H1 (cell line): ENCODE data around the gene SGSM1. TPM values are rescaled to one million over a fixed set of nuclear protein-coding genes. Genes with fewer than 3 reads are reported as not detected.

Source experiments
- CTCF ChIA-PET: fragments of 300-600 bp; sonication (Branson Sonifier 250); formaldehyde crosslinking; loops from one replicate; lab custom pipeline; 2021; ENCODE audit not compliant: partially characterized antibody; lab: Charles Lee
- POLR2A ChIA-PET: fragments of 300-600 bp; sonication (Branson Sonifier 250); formaldehyde crosslinking; loops from one replicate; lab custom pipeline; 2021; ENCODE audit warnings: inconsistent platforms; ENCODE audit not compliant: partially characterized antibody; lab: Charles Lee
- DNase-seq, 2 experiments: peaks; one replicate each; pipeline versions ENCODE4 v3.0.0 to v3.0.0-alpha.2; 2010 to 2022; ENCODE audit warnings: low spot score in 2 of 2, low read depth in 1 of 2, mixed read lengths in 1 of 2
- FAIRE-seq: peaks from 2 replicates; lab custom pipeline; 2011; peaks lifted over from hg19 to GRCh38; lab: Jason Lieb, UNC
- H2AFZ ChIP-seq: 2 replicates; pipeline ENCODE4 v1.8.1; 2012; ENCODE audit warnings: low read length, inconsistent platforms
- H2AK5ac ChIP-seq: 2 replicates; pipeline ENCODE4 v1.6.1; 2013; ENCODE audit warnings: low read depth, low read length
- H2BK120ac ChIP-seq: replicated peaks from 2 replicates; pipeline ENCODE3; 2013; ENCODE audit warnings: low read depth, low read length, inconsistent platforms
- H2BK12ac ChIP-seq: 2 replicates; pipeline ENCODE4 v1.6.1; 2013; ENCODE audit warnings: low read depth, low read length
- H2BK15ac ChIP-seq: 2 replicates; pipeline ENCODE4 v1.6.1; 2013; ENCODE audit warnings: low read length
- H2BK20ac ChIP-seq: 2 replicates; pipeline ENCODE4 v1.6.1; 2013; ENCODE audit warnings: low read length
- H2BK5ac ChIP-seq: 2 replicates; pipeline ENCODE4 v1.6.1; 2013; ENCODE audit warnings: low read depth, low read length
- H3K14ac ChIP-seq: 2 replicates; pipeline ENCODE4 v1.6.1; 2013; ENCODE audit warnings: inconsistent platforms; ENCODE audit not compliant: insufficient read length
- H3K18ac ChIP-seq: 2 replicates; pipeline ENCODE4 v1.6.1; 2013; ENCODE audit warnings: low read length; ENCODE audit errors: extremely low read depth
- H3K23ac ChIP-seq: 2 replicates; pipeline ENCODE4 v1.6.1; 2013; ENCODE audit warnings: inconsistent platforms; ENCODE audit not compliant: insufficient read length
- H3K23me2 ChIP-seq: 2 replicates; pipeline ENCODE4 v1.6.1; 2013; ENCODE audit warnings: low read depth, low read length
- H3K27ac ChIP-seq: 2 replicates; pipeline ENCODE4 v1.6.1; 2011; ENCODE audit warnings: low read depth, low read length, inconsistent platforms
- H3K27me3 ChIP-seq, 4 experiments: replicated peaks in 1 of 4; 1 replicate in 1 of 4; 2 replicates in 3 of 4; pipeline versions ENCODE4 v1.6.1 to v1.8.1; 2011 to 2013; ENCODE audit warnings: low read length in 3 of 4, mild to moderate bottlenecking in 3 of 4, inconsistent platforms in 2 of 4, mixed read lengths in 2 of 4, moderate library complexity in 1 of 4; ENCODE audit not compliant: control insufficient read depth in 3 of 4, insufficient read depth in 3 of 4; ENCODE audit errors: extremely low read depth in 1 of 4
- H3K36me3 ChIP-seq, 4 experiments: 2 replicates each; pipeline versions ENCODE4 v1.6.1 to v1.8.1; 2011 to 2013; ENCODE audit warnings: mild to moderate bottlenecking in 4 of 4, low read length in 3 of 4, moderate library complexity in 2 of 4, control low read depth in 1 of 4, inconsistent platforms in 1 of 4; ENCODE audit not compliant: insufficient read depth in 4 of 4, control insufficient read depth in 2 of 4
- H3K4ac ChIP-seq: replicated peaks from 2 replicates; pipeline ENCODE3; 2013; ENCODE audit warnings: low read length, low read depth, mixed read lengths, inconsistent platforms; ENCODE audit not compliant: insufficient read length
- H3K4me1 ChIP-seq, 4 experiments: replicated peaks in 1 of 4; 1 replicate in 1 of 4; 2 replicates in 3 of 4; pipeline versions ENCODE4 v1.6.1 to v1.8.1; 2011 to 2013; ENCODE audit warnings: low read length in 3 of 4, inconsistent platforms in 2 of 4, mixed read lengths in 1 of 4; ENCODE audit not compliant: insufficient read depth in 4 of 4, control insufficient read depth in 3 of 4
- H3K4me2 ChIP-seq, 2 experiments: 2 replicates each; pipeline versions ENCODE4 v1.6.1 to v1.8.1; 2011 to 2013; ENCODE audit warnings: low read depth in 2 of 2, low read length in 2 of 2, control low read depth in 1 of 2, inconsistent platforms in 1 of 2, mild to moderate bottlenecking in 1 of 2; ENCODE audit not compliant: insufficient read depth in 1 of 2
- H3K4me3 ChIP-seq, 4 experiments: fragments of 200-600, 300-600 bp in 1 of 4; sonication (generic), shearing (Covaris generic), sonication (Bioruptor Twin) in 1 of 4; 2 replicates each; pipeline versions ENCODE4 v1.5.1 to v1.8.1; 2011 to 2016; ENCODE audit warnings: low read length in 4 of 4, low read depth in 3 of 4, control low read depth in 2 of 4, inconsistent platforms in 2 of 4, mild to moderate bottlenecking in 2 of 4, mixed read lengths in 1 of 4, moderate library complexity in 1 of 4; ENCODE audit not compliant: insufficient read depth in 2 of 4; ENCODE audit errors: extremely low read depth in 1 of 4
- H3K56ac ChIP-seq: replicated peaks from 2 replicates; pipeline ENCODE3; 2013; ENCODE audit warnings: low read depth, mild to moderate bottlenecking, mixed read lengths, low read length, inconsistent platforms; ENCODE audit not compliant: insufficient read length
- H3K79me1 ChIP-seq: 2 replicates; pipeline ENCODE4 v1.6.1; 2013; ENCODE audit warnings: low read depth, low read length, control low read depth
- H3K79me2 ChIP-seq, 2 experiments: 2 replicates each; pipeline versions ENCODE4 v1.6.1 to v1.8.1; 2012 to 2013; ENCODE audit warnings: low read length in 2 of 2, mild to moderate bottlenecking in 2 of 2, inconsistent platforms in 1 of 2; ENCODE audit not compliant: insufficient read depth in 2 of 2, control insufficient read depth in 1 of 2
- H3K9ac ChIP-seq, 4 experiments: replicated peaks in 1 of 4; 1 replicate in 1 of 4; 2 replicates in 3 of 4; pipeline versions ENCODE4 v1.6.1 to v1.8.1; 2011 to 2013; ENCODE audit warnings: low read depth in 3 of 4, low read length in 3 of 4, control low read depth in 2 of 4, mild to moderate bottlenecking in 2 of 4, moderate library complexity in 2 of 4, inconsistent platforms in 1 of 4; ENCODE audit errors: extremely low read depth in 1 of 4
- H3K9me3 ChIP-seq, 2 experiments: 2 replicates each; pipeline versions ENCODE4 v1.6.1 to v1.8.1; 2012 to 2013; ENCODE audit warnings: mild to moderate bottlenecking in 2 of 2, moderate library complexity in 2 of 2, control low read depth in 1 of 2, inconsistent platforms in 1 of 2, low read depth in 1 of 2, low read length in 1 of 2, mixed read lengths in 1 of 2; ENCODE audit not compliant: insufficient read depth in 2 of 2
- H4K20me1 ChIP-seq, 2 experiments: replicated peaks in 1 of 2; 2 replicates each; pipeline versions ENCODE3 to v1.8.1; 2011 to 2013; ENCODE audit warnings: inconsistent platforms in 2 of 2, low read length in 2 of 2, mild to moderate bottlenecking in 1 of 2; ENCODE audit not compliant: insufficient read depth in 2 of 2, control insufficient read depth in 1 of 2
- H4K5ac ChIP-seq: 2 replicates; pipeline ENCODE4 v1.6.1; 2013; ENCODE audit warnings: low read length, low read depth, mixed read lengths, inconsistent platforms; ENCODE audit not compliant: insufficient read length
- H4K8ac ChIP-seq: 2 replicates; pipeline ENCODE4 v1.8.0; 2013; ENCODE audit warnings: mild to moderate bottlenecking, moderate library complexity, low read length, inconsistent platforms; ENCODE audit not compliant: insufficient read depth; ENCODE audit errors: extremely low read depth
- H4K91ac ChIP-seq: replicated peaks from 2 replicates; pipeline ENCODE3; 2013; ENCODE audit warnings: low read length, mixed read lengths, inconsistent platforms; ENCODE audit not compliant: insufficient read length
- EP300 ChIP-seq, 2 experiments: IDR thresholded peaks; 1 replicate in 1 of 2; 2 replicates in 1 of 2; pipeline ENCODE4 v1.6.1; 2011 to 2012; ENCODE audit warnings: low read depth in 2 of 2, low read length in 2 of 2, mild to moderate bottlenecking in 2 of 2, borderline replicate concordance in 1 of 2, inconsistent platforms in 1 of 2, moderate library complexity in 1 of 2
- KDM1A ChIP-seq: fragments of 200-600, 300-600 bp; sonication (generic); IDR thresholded peaks from 2 replicates; pipeline ENCODE4 v1.7.1; 2016; ENCODE audit warnings: mild to moderate bottlenecking, low read length, borderline replicate concordance
- MAX ChIP-seq: IDR thresholded peaks from 2 replicates; pipeline ENCODE4 v1.6.1; 2012; ENCODE audit warnings: inconsistent platforms
- SP1 ChIP-seq: IDR thresholded peaks from 2 replicates; pipeline ENCODE4 v1.6.1; 2011; ENCODE audit warnings: low read depth, low read length
- TAF1 ChIP-seq: IDR thresholded peaks from 2 replicates; pipeline ENCODE4 v1.6.1; 2011; ENCODE audit warnings: mild to moderate bottlenecking, low read depth, low read length
- TCF12 ChIP-seq: IDR thresholded peaks from 2 replicates; pipeline ENCODE4 v1.6.1; 2011; ENCODE audit warnings: low read depth, mild to moderate bottlenecking, low read length
- TEAD4 ChIP-seq: IDR thresholded peaks from 2 replicates; pipeline ENCODE4 v1.6.1; 2012; ENCODE audit warnings: low read depth, low read length, inconsistent platforms, mixed read lengths
- USF2 ChIP-seq: IDR thresholded peaks from 2 replicates; pipeline ENCODE4 v1.6.1; 2011; ENCODE audit warnings: low read length, improper control_type of control experiment
- YY1 ChIP-seq: IDR thresholded peaks from 2 replicates; pipeline ENCODE4 v1.6.1; 2011; ENCODE audit warnings: low read depth, mild to moderate bottlenecking, low read length
- WGBS, 2 experiments: shearing (Covaris generic) in 1 of 2; methylation state at CpG; one replicate each; pipeline versions ENCODE4 v1.1.6 to v1.1.7; 2013 to 2015; ENCODE audit warnings: low lambda C conversion rate in 2 of 2, mixed read lengths in 2 of 2, inconsistent platforms in 1 of 2, low coverage in 1 of 2, missing lambda C conversion rate in 1 of 2; ENCODE audit not compliant: insufficient replicate concordance in 2 of 2, insufficient coverage in 1 of 2, insufficient read length in 1 of 2; ENCODE audit errors: extremely low coverage in 1 of 2, missing lambda C conversion rate in 1 of 2; 5-methylcytosine and 5-hydroxymethylcytosine counted together
- polyA plus RNA-seq, 7 experiments: library from polyadenylated mRNA; depleted of rRNA in 3 of 7; stranded (reverse) in 5 of 7; unstranded in 2 of 7; fragments of >200 nt in 5 of 7; fragments of 200-250 nt in 2 of 7; gene quantifications; 1 replicate in 5 of 7; 2 replicates in 1 of 7; 4 replicates in 1 of 7; pipeline versions ENCODE4 v1.2.1 to v1.2.3, GENCODE V29; 2011 to 2013; ENCODE audit warnings: missing spikeins in 2 of 7, mixed read lengths in 2 of 7
- total RNA-seq: library from RNA; stranded (reverse); fragmentation: NEBNext Ultra II Directional; extraction: Animal tissue kit (Norgen Biotek cat#: 25700); gene quantifications from 2 replicates; pipeline ENCODE4 v1.2.1, GENCODE V29; 2021

SGSM1 gene
- total and polyA plus RNA-seq, 2 of the 8 experiments (the other 6 are each of a cell fraction or from before 2014, with no cell fraction given), result 2.8 to 5.2 TPM

- FAIRE-seq (peak; percentile 81), DNase-seq (peak; percentile 69 to 73)
- CTCF ChIA-PET, result interaction anchor here (1.1 kb wide), 1 partner anchor 14 kb away, joined by 4 read pairs; no protein-coding TSS in a partner anchor
- H4K8ac ChIP-seq, result no peak overlapping the region
- peak overlapping the region; percentile 12 to 25; a peak in 3 of 4 replicates for H3K4me2 ChIP-seq
- H2AFZ ChIP-seq, result no peak overlapping the region
- peak overlapping the region in 1 of 4 experiments; percentile 9; a peak in 1 of 7 replicates for H3K9ac ChIP-seq
- H3K27ac ChIP-seq, result peak overlapping the region; percentile 73
- peak overlapping the region; percentile 62; the same call in 1 of the 2 replicates for H2BK15ac ChIP-seq
- no peak overlapping the region for H3K23ac ChIP-seq
- peak overlapping the region; percentile 32 for H3K56ac ChIP-seq
- no peak overlapping the region for H2BK120ac ChIP-seq
- H3K14ac ChIP-seq, result no peak overlapping the region
- no peaks in the 10 kb centered on the region; the same call in none of the 2 replicates for H3K79me1 ChIP-seq
- H3K18ac ChIP-seq, result peak overlapping the region; percentile 39; the same call in 1 of the 2 replicates
- peak overlapping the region; percentile 96 for H2AK5ac ChIP-seq
- H2BK20ac ChIP-seq, result peak overlapping the region; percentile 92
- H3K4me3 ChIP-seq, result no peak overlapping the region
- peak overlapping the region; percentile 67 for H4K5ac ChIP-seq
- peaks cover 8 to 14% (median 13%) of the 10 kb centered on the region in 4 experiments; a peak in 6 of 7 replicates for H3K4me1 ChIP-seq
- no peak overlapping the region for H3K4ac ChIP-seq
- H3K36me3 ChIP-seq, result no peaks in the 10 kb centered on the region
- H2BK5ac ChIP-seq, result peak overlapping the region; percentile 98
- H3K27me3 ChIP-seq, result no peaks in the 10 kb centered on the region
- H3K23me2 ChIP-seq, result no peaks in the 10 kb centered on the region
- peaks cover 0 to 11% of the 10 kb centered on the region in 2 experiments; a peak in 1 of 4 replicates for H3K79me2 ChIP-seq
- H3K9me3 ChIP-seq, result no peaks in the 10 kb centered on the region
- no peaks in the 10 kb centered on the region for H4K20me1 ChIP-seq
- WGBS, 2 experiments, result 60% methylated on average over 8 of the region's 8 CpGs; no CpG with 5 or more reads in 1 of the 2 experiments
- POLR2A ChIA-PET, result interaction anchor here (0.6 to 3.8 kb wide), 4 partner anchors 8 to 86 kb away, joined by 3 to 14 read pairs (median 4); no protein-coding TSS in a partner anchor
- peak overlapping the region; percentile 61 for H4K91ac ChIP-seq
- peak overlapping the region; percentile 100 for H2BK12ac ChIP-seq
- TF ChIP-seq TCF12, result peak; percentile 91
- TF ChIP-seq USF2, result no peak
- peak; percentile 74 for TF ChIP-seq YY1
- peak; percentile 68 for TF ChIP-seq SP1
- TF ChIP-seq TAF1, result 0 out of 2 replicates have a peak, but pooled peaks have one; percentile 29
- 0 out of 3 replicates have a peak, but pooled peaks of 1 of the 2 experiments have one; percentile 21 for TF ChIP-seq EP300 (IDR thresholded peaks at IDR 0.05; ENCODE audit: borderline replicate concordance in 1 of 2, low read depth in 2 of 2, low read length in 2 of 2)
- TF ChIP-seq MAX, result peak; percentile 49; the same call in 1 of the 2 replicates
- peak; percentile 98 for TF ChIP-seq TEAD4
- TF ChIP-seq KDM1A, result no peak
These were observed 162.1 kb downstream of the SGSM1 start for GRCh38 chr22:24968066-24968561.
